Skeletal muscle cell (primary cell): ENCODE results near the gene ANKS1B.
A peak's percentile ranks its signal among the peaks of the same experiment; 100 is the strongest.
"Not testable (repeated sequence)": the region's sequence is repeated elsewhere in the genome, so short reads cannot be mapped to it uniquely, and the experiment has no call there.

ENCODE experiments used
- DNase-seq: peaks from one replicate; pipeline ENCODE4 v3.0.0-alpha.2; 2010; ENCODE audit warnings: low read depth
- H3K4me3 ChIP-seq: 2 replicates; pipeline ENCODE4 v1.5.1; 2011; ENCODE audit warnings: low read depth, mild to moderate bottlenecking, control low read depth, low read length, moderate library complexity

The ANKS1B gene

DNA sequence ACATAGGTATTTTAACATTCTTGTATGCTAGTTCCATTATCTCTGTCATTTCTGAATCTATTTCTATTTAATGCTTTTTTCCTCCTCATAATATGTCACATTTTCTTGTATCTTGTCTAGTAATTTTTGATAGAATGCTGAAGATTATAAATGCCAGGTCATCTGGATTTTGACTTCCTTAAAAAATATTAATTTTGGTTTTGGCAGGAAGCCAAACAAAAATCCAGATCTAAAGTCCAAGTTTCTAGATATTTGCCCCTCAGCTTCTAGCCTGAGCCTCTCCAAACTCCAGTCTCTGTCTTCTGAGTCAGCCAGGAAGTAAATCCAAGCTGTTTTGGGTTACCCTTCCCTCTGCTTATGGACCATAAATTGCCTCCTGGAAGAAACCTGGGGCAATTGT, 1004.2 kb downstream of the ANKS1B start:
- no peak for DNase-seq
- H3K4me3 ChIP-seq = no peak overlapping the region

DNA sequence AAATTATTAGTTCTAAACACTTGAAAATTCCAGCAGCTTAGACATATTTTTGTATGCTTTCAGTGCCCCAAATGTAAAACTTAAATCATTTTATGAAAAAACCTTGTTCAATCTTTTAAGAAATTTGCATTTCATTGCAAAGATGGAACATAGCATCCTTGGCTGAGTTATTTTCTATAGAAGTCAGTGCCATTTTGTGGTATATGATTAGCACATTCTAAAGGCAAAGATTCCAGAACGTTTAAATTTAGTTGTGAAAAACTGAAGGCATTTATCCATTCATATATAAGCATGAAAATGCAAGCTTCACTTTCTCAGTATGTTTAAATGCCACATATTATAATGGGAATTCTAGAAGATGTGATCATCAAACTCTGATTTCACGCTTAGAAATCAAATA, 1007.5 kb downstream of the ANKS1B start:
- no peak for DNase-seq

DNA sequence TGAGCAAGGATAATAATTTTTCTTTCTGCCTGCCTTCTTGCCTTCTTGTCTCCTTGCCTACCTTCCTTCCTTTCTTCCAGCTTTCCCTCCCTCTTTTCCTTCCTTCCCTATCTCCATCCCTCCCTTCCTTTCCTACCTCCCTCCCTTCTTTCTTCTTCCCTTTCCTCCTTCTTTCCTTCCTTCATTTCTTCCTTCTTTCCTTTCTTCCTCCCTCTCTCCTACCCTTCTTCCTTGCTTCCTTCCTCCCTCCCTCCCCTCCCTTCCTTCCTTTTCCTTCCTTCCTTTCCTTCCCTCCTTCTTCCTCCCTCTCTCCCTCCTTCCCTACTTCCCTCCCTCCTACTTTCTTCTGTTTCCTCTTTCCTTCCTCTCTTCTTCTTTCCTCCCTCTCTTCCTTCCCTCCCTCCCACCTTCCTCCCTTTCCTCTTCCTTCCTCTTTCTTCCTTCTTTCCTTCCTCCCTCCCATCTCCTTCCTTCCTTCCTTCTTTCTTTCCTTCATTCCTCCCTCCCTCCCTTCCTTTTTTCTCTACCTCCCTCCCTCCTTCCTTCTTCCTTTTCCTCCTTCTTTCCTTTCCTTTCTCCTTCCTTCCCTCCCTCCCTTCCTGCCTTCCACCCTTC, 1009.9 kb downstream of the ANKS1B start:
- H3K4me3 ChIP-seq = no peak overlapping the region
- DNase-seq = no peak

More for the DNA sequence above, 1007.5 kb downstream of the ANKS1B start:
- no peak overlapping the region for H3K4me3 ChIP-seq

DNA sequence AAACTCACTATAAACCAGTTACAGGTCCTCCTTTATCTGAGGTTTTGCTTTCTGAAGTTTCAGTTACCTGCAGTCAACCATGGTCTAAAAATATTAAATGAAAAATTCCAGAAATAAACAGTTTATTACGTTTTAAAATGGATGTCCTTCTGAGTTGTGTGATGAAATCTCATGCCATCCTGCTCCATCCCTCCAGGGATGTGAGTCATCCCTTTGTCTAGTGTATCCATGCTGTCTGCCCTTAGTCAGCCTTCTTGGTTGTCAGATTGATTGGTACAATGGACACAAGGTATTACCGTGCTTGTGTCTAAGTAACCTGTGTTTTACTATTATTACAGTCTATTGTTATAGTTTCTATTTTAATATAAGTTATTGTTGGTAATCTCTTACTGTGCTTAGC, 1011.3 kb downstream of the ANKS1B start:
- peak; percentile 1 for DNase-seq
- H3K4me3 ChIP-seq = no peak overlapping the region

DNA sequence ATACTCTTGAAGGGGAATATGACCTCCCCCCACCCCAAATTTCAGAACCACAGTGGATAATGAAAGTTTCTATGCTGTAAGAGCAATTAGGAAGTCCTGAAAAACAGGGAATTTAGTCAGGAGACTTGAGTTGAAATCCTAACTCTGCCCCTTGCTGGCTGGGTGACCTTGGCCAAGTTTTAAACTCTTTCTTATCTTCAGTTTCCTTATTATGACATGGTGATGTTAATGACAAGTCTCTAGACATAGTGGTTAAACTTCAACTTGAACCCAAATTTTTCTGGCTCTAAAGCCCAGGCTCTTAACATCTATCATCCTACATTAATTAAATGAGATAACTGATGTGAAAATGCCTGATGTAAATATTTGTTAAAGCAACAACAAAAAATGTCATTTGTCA, 1013.8 kb downstream of the ANKS1B start:
- no peak for DNase-seq
- H3K4me3 ChIP-seq = no peak overlapping the region

DNA sequence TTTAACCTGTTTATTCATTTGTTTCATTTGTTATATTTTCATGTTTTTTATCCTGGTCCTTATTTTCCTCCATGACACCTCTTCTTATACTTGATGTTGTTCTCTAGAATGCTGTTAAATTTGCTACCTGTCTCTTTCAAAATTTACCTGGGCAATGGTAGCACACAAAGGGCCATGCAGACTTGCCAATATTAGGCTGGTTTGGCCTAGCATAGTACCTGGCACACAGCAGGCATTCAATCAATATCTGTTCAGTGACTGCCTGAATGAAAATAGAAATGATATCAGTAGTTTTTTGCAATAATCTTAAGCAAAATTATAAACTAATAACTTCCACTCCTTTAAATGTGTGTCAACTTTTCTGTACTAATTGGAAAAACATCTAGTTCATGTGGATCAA, 1014.5 kb downstream of the ANKS1B start:
- no peak for DNase-seq
- H3K4me3 ChIP-seq = no peak overlapping the region

DNA sequence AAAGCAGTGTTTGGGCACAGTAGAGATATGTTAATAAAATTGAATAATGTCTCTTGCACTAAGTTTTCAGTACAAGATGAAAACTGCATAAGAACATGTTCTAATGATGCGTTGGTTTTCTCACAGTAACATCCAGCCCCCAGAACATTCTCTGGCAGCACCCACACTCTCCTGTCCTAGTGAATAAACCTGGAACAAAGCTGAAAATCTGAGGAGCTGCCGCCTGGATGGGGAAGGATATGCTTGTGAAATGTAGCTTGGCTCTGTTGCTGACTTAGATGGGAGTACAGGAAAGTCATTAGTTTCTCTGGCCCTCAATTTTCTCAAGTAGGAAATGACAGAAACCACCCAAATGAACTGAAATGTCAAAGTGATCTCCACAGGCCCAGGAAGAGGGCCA, 1015.8 kb downstream of the ANKS1B start:
- H3K4me3 ChIP-seq = no peak overlapping the region
- no peak for DNase-seq

DNA sequence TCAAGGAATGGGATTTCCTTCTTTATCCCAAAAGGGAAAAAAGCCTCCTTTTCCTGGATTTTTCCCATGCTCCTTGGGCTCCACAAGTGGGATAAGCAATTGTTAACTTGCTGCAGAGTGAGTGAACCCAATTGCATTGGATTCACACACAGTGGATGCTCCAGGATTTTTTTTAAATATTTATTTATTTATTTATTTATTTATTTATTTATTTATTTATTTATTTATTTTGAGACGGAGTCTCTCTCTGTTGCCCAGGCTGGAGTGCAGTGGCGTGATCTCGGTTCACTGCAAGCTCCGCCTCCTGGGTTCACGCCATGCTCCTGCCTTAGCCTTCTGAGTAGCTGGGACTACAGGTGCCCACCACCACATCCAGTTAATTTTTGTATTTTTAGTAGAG, 1027.6 kb downstream of the ANKS1B start:
- DNase-seq = not testable (repeated sequence)

DNA sequence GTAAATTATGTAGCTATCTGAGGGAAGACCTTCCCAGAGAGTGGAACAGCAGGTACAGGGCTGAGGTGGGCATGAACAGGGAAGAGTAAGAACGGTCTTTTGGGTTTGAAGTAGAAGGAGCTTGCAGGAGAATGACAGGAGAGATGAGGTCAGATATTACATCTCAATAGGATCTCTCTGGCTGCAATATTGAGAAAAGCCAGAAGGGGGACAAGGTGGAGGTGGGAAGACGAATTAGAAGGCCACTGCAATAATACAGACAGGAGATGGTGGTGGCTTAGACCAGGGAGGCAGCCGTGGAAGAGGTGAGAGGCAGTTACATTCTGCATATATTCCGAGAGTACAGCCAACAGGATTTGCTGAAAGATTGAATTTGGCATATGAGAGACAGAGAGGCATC, 1029.5 kb downstream of the ANKS1B start:
- H3K4me3 ChIP-seq = no peak overlapping the region
- no peak for DNase-seq

More for the DNA sequence above, 1027.6 kb downstream of the ANKS1B start:
- H3K4me3 ChIP-seq = not testable (repeated sequence)

DNA sequence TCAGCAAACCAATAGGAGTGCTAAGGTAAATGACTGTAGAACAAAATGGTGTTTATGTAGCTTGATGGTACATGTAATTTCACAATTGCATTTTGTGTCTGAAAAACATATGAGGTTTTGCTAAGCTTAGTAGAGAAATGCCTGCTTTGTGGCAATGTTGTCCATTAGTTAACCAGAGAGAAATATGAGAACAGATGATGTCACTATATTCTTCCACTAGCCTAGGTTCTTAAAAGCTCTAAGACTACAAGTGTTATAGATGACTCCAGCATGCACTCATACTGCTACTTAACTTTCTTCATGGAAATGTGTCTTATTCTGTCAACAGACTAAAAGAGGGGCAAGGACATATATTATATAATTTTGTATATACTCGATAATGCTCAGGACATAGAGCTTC, 1030.2 kb downstream of the ANKS1B start:
- no peak overlapping the region for H3K4me3 ChIP-seq
- DNase-seq = no peak

DNA sequence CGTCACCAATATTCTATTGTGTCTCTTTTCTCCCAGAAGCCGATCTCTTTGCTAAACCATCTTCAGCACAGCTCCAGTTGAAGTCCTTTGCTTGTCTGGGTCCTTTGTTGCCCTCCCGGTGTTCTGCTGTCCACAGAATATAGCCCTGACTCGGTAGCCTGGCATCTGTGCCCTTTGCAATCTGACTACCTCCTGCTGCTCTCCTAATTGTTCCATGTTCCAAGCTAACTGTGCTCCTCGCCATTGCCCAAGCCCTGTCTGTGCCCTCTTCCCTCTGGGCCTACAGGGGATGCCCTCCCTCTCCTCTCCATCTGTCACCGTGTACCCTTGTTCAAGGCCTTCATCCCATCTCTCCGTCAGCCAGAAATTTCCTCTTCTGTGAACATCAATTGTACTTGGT, 1033.3 kb downstream of the ANKS1B start:
- DNase-seq = no peak

DNA sequence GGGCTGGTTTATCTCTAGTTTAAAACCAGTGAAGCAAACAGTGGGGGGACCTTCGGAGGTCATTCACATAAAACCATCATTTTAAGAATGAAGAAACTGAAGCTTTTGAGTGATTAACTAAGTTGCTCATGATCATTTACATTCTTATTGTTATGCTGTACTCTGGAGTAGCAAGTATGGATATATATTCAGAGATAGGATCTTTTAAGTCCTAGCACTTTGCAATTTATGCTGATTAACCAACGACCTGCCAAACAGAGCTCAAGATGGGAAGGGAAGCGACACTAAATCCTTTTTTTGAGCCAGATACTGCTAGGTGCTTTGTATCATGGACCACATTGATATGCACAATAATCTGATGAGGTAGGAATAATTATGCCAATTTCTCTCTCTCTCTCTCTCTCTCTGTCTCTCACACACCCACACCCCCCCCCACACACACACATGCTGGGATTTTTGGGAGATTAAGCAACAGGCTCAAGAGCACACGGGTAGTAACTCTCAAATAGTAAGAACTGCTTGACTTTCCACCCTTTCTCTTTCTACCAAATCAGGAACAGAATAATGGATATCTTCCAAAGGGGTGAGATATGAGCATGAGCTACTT, 1036.3 kb downstream of the ANKS1B start:
- H3K4me3 ChIP-seq = no peak overlapping the region
- DNase-seq = no peak

More for the DNA sequence above, 1033.3 kb downstream of the ANKS1B start:
- no peak overlapping the region for H3K4me3 ChIP-seq

DNA sequence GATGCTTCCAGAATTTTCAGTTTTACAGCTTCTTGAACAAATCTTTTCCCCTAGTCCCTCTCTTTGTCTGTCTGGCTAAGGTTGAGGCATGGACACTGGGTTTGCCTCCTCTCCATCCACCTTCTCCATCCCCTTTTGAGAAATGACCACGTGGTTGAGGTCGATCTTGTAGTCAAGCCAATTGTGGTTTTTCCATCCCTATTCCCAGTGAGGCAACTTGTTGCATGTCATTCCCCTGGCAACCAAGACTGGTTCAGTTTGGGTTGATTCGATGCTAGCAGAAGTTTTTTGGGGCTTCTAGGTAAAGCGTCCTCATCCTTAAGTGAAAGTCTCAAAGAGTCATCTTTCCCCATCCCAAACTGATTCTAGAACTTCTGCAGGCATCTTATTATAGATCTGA, 1038.9 kb downstream of the ANKS1B start:
- no peak overlapping the region for H3K4me3 ChIP-seq
- DNase-seq = no peak

DNA sequence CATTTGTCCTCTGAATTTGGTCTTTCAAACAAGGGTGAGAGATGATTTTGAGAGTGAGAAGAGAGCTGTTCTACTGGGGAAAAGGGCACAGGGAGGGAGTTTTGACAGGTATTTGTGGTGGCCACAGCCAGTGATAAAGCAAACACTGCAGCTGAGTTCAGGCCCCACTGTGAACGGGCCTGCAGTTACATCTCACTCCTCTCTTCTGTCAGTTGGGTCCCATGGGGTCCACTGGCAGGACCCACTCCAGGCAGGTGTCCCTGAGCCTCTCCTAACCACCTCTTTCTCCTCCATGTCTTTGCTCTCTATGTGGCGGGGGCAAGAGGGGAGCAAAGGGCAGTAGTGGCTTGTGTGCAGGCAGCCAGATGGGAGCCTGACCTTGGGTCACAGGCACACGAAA, 1044.8 kb downstream of the ANKS1B start:
- H3K4me3 ChIP-seq = no peak overlapping the region
- no peak for DNase-seq

DNA sequence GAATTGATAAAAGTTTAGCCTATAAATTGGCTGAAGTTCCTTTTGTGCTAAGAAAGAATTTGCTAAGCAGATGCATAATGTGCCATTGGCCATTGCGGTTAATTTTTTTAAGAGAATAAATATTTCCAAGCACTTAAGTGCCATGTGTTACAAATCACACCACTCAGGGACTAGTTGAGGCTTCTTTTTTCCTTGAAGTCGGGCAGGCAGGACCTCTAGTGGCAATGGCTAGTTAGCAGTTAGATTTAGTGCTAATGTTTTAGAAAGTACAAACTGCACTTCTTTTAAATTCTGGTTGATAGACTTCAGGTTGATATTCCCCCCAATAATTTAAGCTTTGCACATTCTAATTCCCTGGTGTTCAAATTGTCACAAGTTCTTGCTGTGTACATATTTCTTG, 1045.4 kb downstream of the ANKS1B start:
- no peak for DNase-seq
- no peak overlapping the region for H3K4me3 ChIP-seq

DNA sequence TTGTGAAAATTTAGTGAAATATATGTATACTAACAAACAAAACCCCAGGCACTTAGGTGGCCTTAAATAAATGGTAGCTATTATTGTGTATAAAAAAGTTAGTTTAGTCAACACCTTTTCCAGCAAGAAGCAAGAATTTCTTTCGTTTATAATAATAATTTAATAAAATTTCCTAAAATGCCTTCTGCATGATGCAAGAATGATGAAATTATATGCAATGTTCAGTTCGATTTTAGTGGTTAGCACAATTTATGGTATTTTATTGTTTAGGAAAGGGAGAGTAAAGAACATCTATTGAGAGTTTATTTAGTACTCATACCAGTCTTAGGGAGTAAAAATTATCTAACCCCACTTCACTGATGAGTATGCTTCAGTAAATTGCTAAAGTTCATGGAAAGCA, 1048.9 kb downstream of the ANKS1B start:
- no peak overlapping the region for H3K4me3 ChIP-seq
- no peak for DNase-seq

DNA sequence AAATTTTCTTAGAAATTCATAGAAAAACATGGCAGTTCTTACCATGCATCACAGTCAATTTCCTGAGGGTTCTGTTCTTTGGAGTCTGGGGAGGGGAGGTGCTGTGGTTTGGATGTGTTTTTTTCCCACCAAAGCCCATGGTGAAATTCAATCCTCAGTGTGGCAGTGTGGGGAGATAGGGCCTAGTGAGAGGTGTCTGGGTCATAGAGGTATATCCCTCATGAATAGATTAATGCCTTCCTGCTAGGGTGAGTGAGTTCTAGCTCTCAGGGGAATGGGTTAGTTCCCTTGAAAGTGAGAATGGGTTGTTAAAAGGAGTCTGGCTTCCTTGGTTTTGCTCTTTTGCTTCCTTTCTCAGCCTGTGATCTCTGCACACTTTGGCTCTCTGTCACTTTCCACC, 1061.9 kb downstream of the ANKS1B start:
- no peak overlapping the region for H3K4me3 ChIP-seq
- no peak for DNase-seq

DNA sequence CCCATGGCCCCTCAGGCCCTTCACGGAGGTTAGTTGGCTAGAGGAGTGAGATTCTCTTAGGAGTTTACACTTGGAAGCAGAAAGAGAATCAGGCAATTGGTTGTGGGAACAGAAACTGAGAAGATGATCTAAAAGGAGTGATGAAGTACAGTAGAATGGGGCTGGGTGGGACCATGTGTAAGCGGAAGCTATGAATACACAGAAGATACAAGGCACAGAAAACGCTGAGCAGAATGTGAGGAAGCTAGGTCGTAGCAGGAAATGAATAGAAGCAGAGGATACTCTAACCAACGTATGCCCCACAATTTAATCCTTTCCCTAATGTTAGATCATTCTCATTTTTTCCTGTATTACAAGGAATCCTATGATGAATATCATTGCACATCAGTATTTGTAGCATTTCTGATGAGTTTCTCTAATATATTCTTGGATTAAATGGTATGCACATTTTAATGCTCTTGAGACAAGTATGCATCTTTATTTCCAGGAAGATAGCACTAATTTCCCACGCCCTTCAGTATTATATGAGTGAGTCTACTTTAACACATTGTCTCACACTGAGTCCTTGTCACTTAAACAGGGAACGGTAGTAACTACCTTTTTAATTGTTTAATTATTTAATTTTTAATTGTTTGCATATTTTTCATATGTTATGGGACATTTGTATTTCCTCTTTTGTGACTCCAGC, 1066.4 kb downstream of the ANKS1B start:
- H3K4me3 ChIP-seq = no peak overlapping the region
- DNase-seq = no peak

DNA sequence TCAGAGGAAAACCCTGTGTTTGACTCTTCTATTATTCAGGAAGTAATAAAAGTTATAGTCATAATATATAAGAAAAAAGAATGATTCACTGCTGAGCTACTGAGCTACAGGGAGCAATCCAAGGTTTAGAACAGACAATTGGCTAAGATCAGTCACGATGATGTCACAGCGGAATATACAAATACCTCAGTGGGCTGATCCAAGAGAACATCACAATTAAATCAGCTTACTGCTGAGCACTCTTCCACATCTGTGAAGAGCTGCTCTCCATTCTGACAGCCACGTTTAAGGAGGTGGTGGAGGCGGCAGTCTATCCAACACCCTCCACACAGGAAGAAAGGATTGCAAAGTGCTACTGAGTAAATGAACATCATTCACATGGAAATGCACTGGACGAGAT, 1068.6 kb downstream of the ANKS1B start:
- no peak for DNase-seq
- H3K4me3 ChIP-seq = no peak overlapping the region

DNA sequence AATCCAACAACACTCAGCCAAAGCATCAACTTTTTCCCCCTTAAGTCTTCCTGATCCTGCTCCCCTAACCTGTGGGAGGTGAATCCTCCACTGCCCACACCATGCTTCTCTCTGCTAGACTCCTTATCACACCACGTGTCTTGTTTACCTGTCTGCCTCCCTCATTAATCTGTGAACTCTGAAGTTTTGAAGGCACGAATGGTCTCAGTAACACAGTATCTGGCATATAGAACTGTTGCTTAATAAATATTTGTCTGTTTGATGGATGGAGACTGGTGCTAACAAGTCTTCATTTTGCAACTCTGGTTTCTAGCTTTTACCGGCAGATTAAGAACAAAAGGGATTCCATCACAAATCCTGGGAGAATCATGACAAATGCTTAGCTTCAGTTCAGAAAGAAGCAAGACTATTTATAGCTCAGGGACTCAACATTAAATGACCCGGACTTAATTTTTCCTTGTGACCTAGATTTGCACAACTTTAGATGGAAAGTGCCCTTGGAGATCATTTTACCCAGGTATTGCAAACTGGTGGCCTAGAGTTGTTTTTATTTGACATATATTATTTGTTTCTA, 1072.2 kb downstream of the ANKS1B start:
- no peak for DNase-seq
- H3K4me3 ChIP-seq = no peak overlapping the region

DNA sequence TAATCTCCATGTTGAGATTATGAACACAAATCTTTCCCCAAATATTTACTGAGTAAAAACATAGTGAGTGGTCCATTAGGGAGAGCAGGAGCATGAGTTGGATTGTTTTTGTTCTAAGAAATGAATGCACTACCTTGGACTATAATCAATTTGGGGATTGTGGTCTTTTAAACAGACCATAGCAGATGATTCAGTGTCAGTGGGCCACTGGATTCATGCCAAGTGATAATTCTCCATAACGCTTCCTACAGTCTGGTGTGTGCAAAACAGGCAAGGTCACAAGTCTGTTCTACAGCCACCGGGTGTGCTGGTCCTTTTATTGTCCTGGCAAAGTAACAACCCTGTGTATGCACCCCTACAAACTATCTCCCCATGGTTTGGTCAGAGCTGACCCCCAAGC, 1073.3 kb downstream of the ANKS1B start:
- DNase-seq = no peak
- H3K4me3 ChIP-seq = no peak overlapping the region
